ENCODE data around the gene DENND4A. TPM values are rescaled to one million over a fixed set of nuclear protein-coding genes. Genes with fewer than 3 reads are reported as not detected.

DENND4A gene
- total and polyA plus RNA-seq, 2 experiments from 2014 or later: 5.6 to 10.9 TPM

- no peaks in the 10 kb centered on the region for H3K79me2 ChIP-seq (ENCODE audit: insufficient read depth)
- H4K20me1 ChIP-seq (ENCODE audit: insufficient read depth): no peaks in the 10 kb centered on the region
- no peak overlapping the region for H3K27ac ChIP-seq
- H2AFZ ChIP-seq: no peak overlapping the region
- DNase-seq: no peak
- H3F3A ChIP-seq (ENCODE audit: insufficient read depth): peaks cover 5% of the 10 kb centered on the region
- H3K9me3 ChIP-seq (ENCODE audit: low read depth): no peaks in the 10 kb centered on the region
- H3K9me2 ChIP-seq (ENCODE audit: insufficient read depth): no peaks in the 10 kb centered on the region
- no peak overlapping the region for H3K4me3 ChIP-seq
- in situ Hi-C loops (cut with MboI): no loop called here
- no peak overlapping the region for H3K9ac ChIP-seq
- no peaks in the 10 kb centered on the region for H3K27me3 ChIP-seq (replicated peaks; ENCODE audit: insufficient read depth)
- TF ChIP-seq EZH2phosphoT487 (IDR thresholded peaks at IDR 0.05; ENCODE audit: insufficient read depth, low read depth) (no peak), EZH2 (IDR thresholded peaks at IDR 0.05; ENCODE audit: insufficient read depth, poor library complexity, severe bottlenecking) (no peak)
- peaks cover under 1% of the 10 kb centered on the region; the same call in 1 of the 2 replicates for H3K4me1 ChIP-seq (ENCODE audit: insufficient read depth)
- WGBS, 2 experiments (ENCODE audit: low coverage in 1 of 2, low lambda C conversion rate in 2 of 2, missing lambda C conversion rate in 2 of 2): 94 to 98% methylated on average over 3 of the region's 3 CpGs
- no peak overlapping the region for H3K4me2 ChIP-seq (ENCODE audit: unreplicated experiment)
- H3K36me3 ChIP-seq (ENCODE audit: low read depth): no peaks in the 10 kb centered on the region
Measured at GRCh38 chr15:65827065-65827464, 35.0 kb upstream of the DENND4A start.

GRCh38 chr15:65824941-65825544, 33.0 kb upstream of the DENND4A start:
- in situ Hi-C loops (cut with MboI): no loop called here

GRCh38 chr15:65824031-65824743, 32.1 kb upstream of the DENND4A start:
- Histone ChIP-seq H3K36me3 (ENCODE audit: low read depth) (no peaks in the 10 kb centered on the region), H4K20me1 (ENCODE audit: insufficient read depth) (no peaks in the 10 kb centered on the region), H2AFZ (peak overlapping the region; percentile 44), H3K27ac (no peak overlapping the region), H3K9me2 (ENCODE audit: insufficient read depth) (no peaks in the 10 kb centered on the region), H3K4me1 (ENCODE audit: insufficient read depth) (no peaks in the 10 kb centered on the region), H3K27me3 (replicated peaks; ENCODE audit: insufficient read depth) (no peaks in the 10 kb centered on the region; the same call in 1 of the 2 replicates), H3K4me2 (ENCODE audit: unreplicated experiment) (no peak overlapping the region), H3K9ac (no peak overlapping the region), H3F3A (ENCODE audit: insufficient read depth) (no peaks in the 10 kb centered on the region), H3K79me2 (ENCODE audit: insufficient read depth) (no peaks in the 10 kb centered on the region), H3K9me3 (ENCODE audit: low read depth) (no peaks in the 10 kb centered on the region), H3K4me3 (no peak overlapping the region)
- 57 to 61% methylated on average over 7 of the region's 7 CpGs for WGBS, 2 experiments (ENCODE audit: low coverage in 1 of 2, low lambda C conversion rate in 2 of 2, missing lambda C conversion rate in 2 of 2)
- no peak for TF ChIP-seq EZH2 (IDR thresholded peaks at IDR 0.05; ENCODE audit: insufficient read depth, poor library complexity, severe bottlenecking)
- TF ChIP-seq EZH2phosphoT487 (IDR thresholded peaks at IDR 0.05; ENCODE audit: insufficient read depth, low read depth): no peak
- peak; percentile 79 for DNase-seq
- in situ Hi-C loops (cut with MboI): no loop called here

More at GRCh38 chr15:65824941-65825544, 33.0 kb upstream of the DENND4A start:
- Histone ChIP-seq H3K27ac (no peak overlapping the region), H3K9me2 (ENCODE audit: insufficient read depth) (no peaks in the 10 kb centered on the region), H3K79me2 (ENCODE audit: insufficient read depth) (no peaks in the 10 kb centered on the region), H3K4me3 (no peak overlapping the region), H3K27me3 (replicated peaks; ENCODE audit: insufficient read depth) (no peaks in the 10 kb centered on the region), H3K4me1 (ENCODE audit: insufficient read depth) (no peaks in the 10 kb centered on the region), H4K20me1 (ENCODE audit: insufficient read depth) (no peaks in the 10 kb centered on the region), H3K9me3 (ENCODE audit: low read depth) (no peaks in the 10 kb centered on the region), H3K9ac (no peak overlapping the region), H2AFZ (no peak overlapping the region), H3K4me2 (ENCODE audit: unreplicated experiment) (no peak overlapping the region), H3F3A (ENCODE audit: insufficient read depth) (no peaks in the 10 kb centered on the region), H3K36me3 (ENCODE audit: low read depth) (no peaks in the 10 kb centered on the region)
- peak; percentile 80 for DNase-seq
- TF ChIP-seq EZH2phosphoT487 (IDR thresholded peaks at IDR 0.05; ENCODE audit: insufficient read depth, low read depth): no peak
- no peak for TF ChIP-seq EZH2 (IDR thresholded peaks at IDR 0.05; ENCODE audit: insufficient read depth, poor library complexity, severe bottlenecking)
- 43 to 46% methylated on average over 5 of the region's 5 CpGs for WGBS, 2 experiments (ENCODE audit: low coverage in 1 of 2, low lambda C conversion rate in 2 of 2, missing lambda C conversion rate in 2 of 2)

- Histone ChIP-seq H3K4me1 (ENCODE audit: insufficient read depth) (no peaks in the 10 kb centered on the region), H3K27me3 (replicated peaks; ENCODE audit: insufficient read depth) (no peaks in the 10 kb centered on the region; the same call in 1 of the 2 replicates), H3K9me2 (ENCODE audit: insufficient read depth) (no peaks in the 10 kb centered on the region), H4K20me1 (ENCODE audit: insufficient read depth) (no peaks in the 10 kb centered on the region), H3K27ac (no peak overlapping the region), H2AFZ (no peak overlapping the region), H3K9me3 (ENCODE audit: low read depth) (no peaks in the 10 kb centered on the region), H3F3A (ENCODE audit: insufficient read depth) (no peaks in the 10 kb centered on the region), H3K79me2 (ENCODE audit: insufficient read depth) (no peaks in the 10 kb centered on the region), H3K4me2 (ENCODE audit: unreplicated experiment) (no peak overlapping the region), H3K4me3 (no peak overlapping the region), H3K36me3 (ENCODE audit: low read depth) (no peaks in the 10 kb centered on the region), H3K9ac (no peak overlapping the region)
- no peak for TF ChIP-seq EZH2 (IDR thresholded peaks at IDR 0.05; ENCODE audit: insufficient read depth, poor library complexity, severe bottlenecking)
- TF ChIP-seq EZH2phosphoT487 (IDR thresholded peaks at IDR 0.05; ENCODE audit: insufficient read depth, low read depth): no peak
- no peak for DNase-seq
- 34 to 42% methylated on average over 3 of the region's 3 CpGs for WGBS, 2 experiments (ENCODE audit: low coverage in 1 of 2, low lambda C conversion rate in 2 of 2, missing lambda C conversion rate in 2 of 2)
- in situ Hi-C loops (cut with MboI): no loop called here
Measured at GRCh38 chr15:65822316-65822715, 30.2 kb upstream of the DENND4A start.

All from GM23248 (cell line).